H9 (cell line): ENCODE data around the gene PIM2. TPM values are rescaled to one million over a fixed set of nuclear protein-coding genes. Genes with fewer than 3 reads are reported as not detected.

ENCODE experiments used
- DNase-seq: peaks from one replicate; pipeline ENCODE4 v3.0.0-alpha.2; 2017
- H2AFZ ChIP-seq: one replicate; pipeline ENCODE4 v1.6.1; 2013; ENCODE audit warnings: mild to moderate bottlenecking, low read length, control low read depth, moderate library complexity
- H2AK5ac ChIP-seq: 2 replicates; pipeline ENCODE4 v1.6.1; 2013; ENCODE audit warnings: low read length, control low read depth, mixed read lengths; ENCODE audit not compliant: insufficient read length
- H2BK120ac ChIP-seq: one replicate; pipeline ENCODE4 v1.6.1; 2013; ENCODE audit warnings: low read depth, mild to moderate bottlenecking, low read length, control low read depth, inconsistent platforms; ENCODE audit not compliant: poor library complexity, severe bottlenecking
- H2BK12ac ChIP-seq: 2 replicates; pipeline ENCODE4 v1.6.1; 2013; ENCODE audit warnings: low read length, control low read depth, mixed read lengths, low read depth; ENCODE audit not compliant: insufficient read length
- H2BK15ac ChIP-seq: 2 replicates; pipeline ENCODE4 v1.6.1; 2013; ENCODE audit warnings: low read depth, low read length, control low read depth
- H2BK20ac ChIP-seq: one replicate; pipeline ENCODE4 v1.6.1; 2013; ENCODE audit warnings: low read depth, mild to moderate bottlenecking, low read length, control low read depth, inconsistent platforms; ENCODE audit not compliant: poor library complexity, severe bottlenecking
- H2BK5ac ChIP-seq: 2 replicates; pipeline ENCODE4 v1.6.1; 2013; ENCODE audit warnings: low read length, control low read depth, mixed read lengths; ENCODE audit not compliant: insufficient read length
- H3K14ac ChIP-seq: 2 replicates; pipeline ENCODE4 v1.6.1; 2013; ENCODE audit warnings: low read length, control low read depth; ENCODE audit not compliant: insufficient read depth
- H3K18ac ChIP-seq: 2 replicates; pipeline ENCODE4 v1.6.1; 2013; ENCODE audit warnings: low read depth, mild to moderate bottlenecking, mixed read lengths, low read length, control low read depth; ENCODE audit not compliant: insufficient read length
- H3K23ac ChIP-seq: 2 replicates; pipeline ENCODE4 v1.6.1; 2013; ENCODE audit warnings: low read length, control low read depth, mixed read lengths, low read depth; ENCODE audit not compliant: insufficient read length
- H3K23me2 ChIP-seq: 2 replicates; pipeline ENCODE4 v1.6.1; 2013; ENCODE audit warnings: low read depth, mild to moderate bottlenecking, mixed read lengths, low read length, control low read depth; ENCODE audit not compliant: insufficient read length, poor library complexity, severe bottlenecking
- H3K27ac ChIP-seq: 2 replicates; pipeline ENCODE4 v1.5.1; 2013; ENCODE audit warnings: low read length, control low read depth, mixed read lengths, low read depth; ENCODE audit not compliant: insufficient read length
- H3K27me3 ChIP-seq: 2 replicates; pipeline ENCODE4 v1.6.1; 2013; ENCODE audit warnings: low read length, control low read depth, inconsistent platforms; ENCODE audit not compliant: insufficient read depth
- H3K4ac ChIP-seq: 2 replicates; pipeline ENCODE4 v1.6.1; 2013; ENCODE audit warnings: low read depth, mild to moderate bottlenecking, control low read depth, inconsistent platforms, low read length, moderate library complexity
- H3K4me1 ChIP-seq: 2 replicates; pipeline ENCODE4 v1.6.1; 2013; ENCODE audit warnings: low read length, control low read depth, inconsistent platforms; ENCODE audit not compliant: insufficient read depth
- H3K4me2 ChIP-seq: 2 replicates; pipeline ENCODE4 v1.6.1; 2013; ENCODE audit warnings: low read length, control low read depth, mixed read lengths; ENCODE audit not compliant: insufficient read length, insufficient read depth
- H3K56ac ChIP-seq: 2 replicates; pipeline ENCODE4 v1.6.1; 2013; ENCODE audit warnings: low read depth, mild to moderate bottlenecking, mixed read lengths, low read length, control low read depth; ENCODE audit not compliant: insufficient read length
- H3K79me1 ChIP-seq: 2 replicates; pipeline ENCODE4 v1.6.1; 2013; ENCODE audit warnings: low read depth, mild to moderate bottlenecking, moderate library complexity, low read length, control low read depth, inconsistent platforms; ENCODE audit not compliant: insufficient read depth, poor library complexity, severe bottlenecking
- H3K79me2 ChIP-seq: 2 replicates; pipeline ENCODE4 v1.6.1; 2013; ENCODE audit warnings: low read length, control low read depth, inconsistent platforms; ENCODE audit not compliant: insufficient read depth
- H3K9ac ChIP-seq: 2 replicates; pipeline ENCODE4 v1.6.1; 2013; ENCODE audit warnings: low read length, control low read depth, mixed read lengths; ENCODE audit not compliant: insufficient read length; ENCODE audit errors: extremely low read depth
- H3K9me3 ChIP-seq: one replicate; pipeline ENCODE4 v1.6.1; 2013; ENCODE audit warnings: low read depth, low read length, inconsistent platforms; ENCODE audit not compliant: control insufficient read depth
- H3T11ph ChIP-seq: one replicate; pipeline ENCODE4 v1.6.1; 2013; ENCODE audit warnings: mild to moderate bottlenecking, low read length, control low read depth, inconsistent platforms
- H4K20me1 ChIP-seq: one replicate; pipeline ENCODE4 v1.6.1; 2013; ENCODE audit not compliant: control insufficient read depth, insufficient read length, insufficient read depth
- H4K5ac ChIP-seq: 2 replicates; pipeline ENCODE4 v1.6.1; 2013; ENCODE audit warnings: low read depth, mild to moderate bottlenecking, mixed read lengths, low read length, control low read depth; ENCODE audit not compliant: insufficient read length
- H4K8ac ChIP-seq: replicated peaks from 2 replicates; pipeline ENCODE4 v1.6.1; 2013; ENCODE audit warnings: low read length, control low read depth, mixed read lengths, low read depth; ENCODE audit not compliant: insufficient read length
- H4K91ac ChIP-seq: 2 replicates; pipeline ENCODE4 v1.6.1; 2013; ENCODE audit warnings: low read depth, mild to moderate bottlenecking, moderate library complexity, mixed read lengths, low read length, control low read depth; ENCODE audit not compliant: insufficient read length
- H3K27ac Mint-ChIP-seq, 3 experiments: 2 replicates in 2 of 3; 3 replicates in 1 of 3; pipeline ENCODE4 v1.8.0; 2020 to 2021; ENCODE audit warnings: mixed read lengths in 3 of 3, mild to moderate bottlenecking in 1 of 3, moderate library complexity in 1 of 3
- H3K27me3 Mint-ChIP-seq: 2 replicates; pipeline ENCODE4 v1.8.0; 2021; ENCODE audit warnings: low read depth, mild to moderate bottlenecking, moderate library complexity, mixed read lengths
- H3K36me3 Mint-ChIP-seq, 3 experiments: 2 replicates in 2 of 3; 3 replicates in 1 of 3; pipeline ENCODE4 v1.8.0; 2020 to 2021; ENCODE audit warnings: low read depth in 3 of 3, mixed read lengths in 3 of 3; ENCODE audit not compliant: insufficient read depth in 1 of 3
- H3K4me1 Mint-ChIP-seq, 2 experiments: 2 replicates each; pipeline ENCODE4 v1.8.0; 2020; ENCODE audit warnings: mixed read lengths in 2 of 2
- H3K4me3 Mint-ChIP-seq, 2 experiments: 2 replicates in 1 of 2; 3 replicates in 1 of 2; pipeline ENCODE4 v1.8.0; 2020 to 2021; ENCODE audit warnings: mild to moderate bottlenecking in 2 of 2, mixed read lengths in 2 of 2, moderate library complexity in 1 of 2
- H3K9me3 Mint-ChIP-seq, 2 experiments: 2 replicates in 1 of 2; 3 replicates in 1 of 2; pipeline ENCODE4 v1.8.0; 2020; ENCODE audit warnings: mild to moderate bottlenecking in 2 of 2, mixed read lengths in 2 of 2, moderate library complexity in 1 of 2
- CTCF ChIP-seq: fragments of 200-600 bp; sonication (generic); conservative IDR thresholded peaks from 3 replicates; pipeline ENCODE4 v1.8.0; 2021; ENCODE audit warnings: antibody characterized with exemption, mild to moderate bottlenecking
- WGBS: extraction: QIAGEN DNeasy Blood & Tissue Kit; methylation state at CpG from one replicate; pipeline ENCODE4 v1.1.7; 2013; ENCODE audit warnings: missing lambda C conversion rate, low lambda C conversion rate, mixed read lengths; ENCODE audit not compliant: insufficient read length; ENCODE audit errors: extremely low coverage; 5-methylcytosine and 5-hydroxymethylcytosine counted together
- total RNA-seq: library from RNA; stranded (reverse); gene quantifications from 2 replicates; pipeline ENCODE4 v1.2.1, GENCODE V29; 2021

The PIM2 gene
- total RNA-seq, 1 experiment from 2014 or later: 163 TPM

DNA sequence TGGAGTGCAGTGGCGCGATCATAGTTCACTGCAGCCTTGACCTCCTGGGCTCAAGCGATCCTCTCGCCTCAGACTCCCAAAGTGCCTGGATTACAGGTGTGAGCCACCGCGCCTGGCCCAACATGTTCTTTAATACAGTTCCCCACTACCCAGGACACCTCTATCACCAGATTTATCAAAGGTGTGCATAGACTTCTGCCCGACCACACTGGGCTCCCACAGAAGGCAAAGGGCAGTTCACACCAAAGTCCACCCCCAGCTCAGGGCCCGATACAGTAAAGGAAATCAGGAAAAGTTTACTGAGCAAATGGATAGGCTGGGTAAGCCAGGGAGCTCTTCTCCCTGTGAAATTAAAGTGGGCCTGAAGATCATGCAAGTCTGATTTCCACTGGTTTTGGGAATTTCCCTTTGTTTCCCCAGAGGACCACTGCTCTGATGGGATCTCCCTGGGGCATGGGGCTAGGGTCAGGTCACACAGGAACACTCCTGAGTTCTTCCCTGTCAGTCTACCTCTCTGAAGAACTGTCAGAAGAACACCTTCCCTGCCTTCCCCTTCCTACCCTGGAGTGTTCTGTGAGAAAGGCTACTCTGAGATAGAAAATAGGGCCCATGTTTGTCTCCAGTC lies 17.7 kb upstream of the PIM2 start:
- Histone ChIP-seq H3K79me1 (no peaks in the 10 kb centered on the region), H3T11ph (no peak overlapping the region), H2BK120ac (no peak overlapping the region), H3K79me2 (peaks cover 3% of the 10 kb centered on the region; the same call in 1 of the 2 replicates), H4K20me1 (no peaks in the 10 kb centered on the region), H3K23ac (no peak overlapping the region), H3K4ac (no peak overlapping the region), H2AK5ac (no peak overlapping the region), H3K9ac (no peak overlapping the region), H2BK12ac (peak overlapping the region; percentile 8), H4K8ac (no peak overlapping the region), H2BK15ac (no peak overlapping the region), H3K56ac (no peak overlapping the region), H3K9me3 (no peaks in the 10 kb centered on the region), H4K91ac (peak overlapping the region; percentile 18), H2AFZ (no peak overlapping the region), H3K14ac (no peak overlapping the region), H3K27me3 (no peaks in the 10 kb centered on the region), H3K18ac (no peak overlapping the region), H3K4me2 (peak overlapping the region; percentile 49), H2BK20ac (no peak overlapping the region), H3K4me1 (peaks cover 4% of the 10 kb centered on the region; the same call in 1 of the 2 replicates), H4K5ac (peak overlapping the region; percentile 43), H3K27ac (no peak overlapping the region), H2BK5ac (peak overlapping the region; percentile 58), H3K23me2 (no peaks in the 10 kb centered on the region)
- peak overlapping the region; percentile 34 to 92 (median 87); a peak in 4 of 7 replicates for H3K27ac Mint-ChIP-seq
- peak overlapping the region in 1 of 2 experiments; percentile 31; a peak in 2 of 5 replicates for H3K4me3 Mint-ChIP-seq
- H3K9me3 Mint-ChIP-seq: peaks cover 60 to 70% of the 10 kb centered on the region in 2 experiments
- H3K36me3 Mint-ChIP-seq: peaks cover 32 to 56% (median 47%) of the 10 kb centered on the region in 3 experiments
- H3K27me3 Mint-ChIP-seq: no peaks in the 10 kb centered on the region; the same call in none of the 2 replicates
- DNase-seq: no peak
- peaks cover 15 to 28% of the 10 kb centered on the region in 2 experiments for H3K4me1 Mint-ChIP-seq
- no CpG with 5 or more reads among the region's 8 CpGs for WGBS
- no peak for TF ChIP-seq CTCF
